ENCODE results near the gene ZNF219.

Gene ZNF219

DNA sequence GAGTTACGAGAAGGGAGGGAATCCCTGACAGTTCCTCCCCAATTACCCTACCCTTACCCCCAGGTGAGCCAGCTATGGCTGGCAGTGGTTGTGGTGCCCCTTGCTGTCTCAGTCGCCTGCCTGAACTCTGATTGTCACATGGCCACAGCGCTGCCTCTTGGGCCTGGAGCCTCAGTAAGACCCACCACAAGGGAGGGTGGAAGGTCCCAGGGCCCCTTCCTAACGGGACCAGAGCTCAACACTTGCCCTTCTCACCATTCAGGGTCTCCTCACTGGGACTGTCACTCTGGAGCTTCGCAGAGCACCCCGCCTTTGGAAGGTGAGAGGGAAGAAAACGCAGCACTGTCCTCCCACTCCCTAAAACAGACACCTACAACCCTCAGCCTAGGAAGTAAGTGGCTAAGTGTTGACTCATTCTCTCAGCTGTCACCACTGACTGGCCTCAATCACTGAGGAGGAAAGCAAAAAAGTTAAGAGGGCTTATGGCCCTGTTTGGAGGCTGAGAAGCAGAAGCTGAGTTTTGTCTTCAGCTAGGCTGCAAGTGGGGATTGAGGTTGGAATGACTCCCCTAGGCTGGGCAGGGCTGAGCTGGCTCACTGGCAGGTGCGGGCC lies 3.5 kb upstream of the ZNF219 start:
- no peak for DNase-seq

DNA sequence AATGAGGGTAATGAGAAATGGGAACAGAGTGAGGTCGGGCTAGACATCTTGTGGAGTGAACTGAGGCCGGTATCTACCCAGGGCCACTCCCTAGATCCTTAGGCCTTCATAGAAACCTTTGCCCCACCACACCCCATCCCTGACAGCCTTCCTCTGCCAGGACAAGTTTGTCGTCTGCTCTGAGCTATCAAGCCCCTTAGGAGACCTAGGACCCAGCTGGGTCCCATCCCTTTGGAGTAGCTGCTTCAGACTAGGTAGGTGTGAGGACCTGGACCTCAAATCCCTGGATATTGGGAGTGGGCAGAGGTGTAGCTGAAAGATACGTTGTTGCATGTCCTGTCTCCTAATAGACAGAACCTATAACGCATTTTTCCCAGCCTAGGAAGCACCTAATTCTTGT lies 2.5 kb upstream of the ZNF219 start, which contains the start of gene TMEM253:
TMEM253 (plus strand) TSS at position 136 of the 400 bp plus-strand sequence. CDS start 278 bp downstream, outside the sequence.
- DNase-seq = no peak

DNA sequence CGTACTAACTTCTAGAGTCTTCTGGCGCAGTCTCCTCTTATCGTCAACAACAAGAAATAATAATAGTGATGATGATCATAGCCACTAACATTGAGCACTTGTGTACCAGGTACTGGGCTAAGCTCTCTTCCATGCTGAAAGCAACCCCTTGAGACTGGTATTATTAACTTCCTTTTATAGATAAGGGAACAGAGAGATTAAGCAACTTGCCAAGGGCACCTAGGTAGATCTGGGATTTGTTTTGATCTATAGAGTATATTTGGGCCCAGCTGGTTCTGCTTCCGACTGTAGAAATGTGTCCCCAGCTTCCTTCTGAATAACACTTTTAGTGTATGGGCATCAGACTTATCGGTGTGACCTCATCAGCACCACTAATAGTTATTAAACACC lies 1.1 kb upstream of the ZNF219 start:
- DNase-seq = no peak

DNA sequence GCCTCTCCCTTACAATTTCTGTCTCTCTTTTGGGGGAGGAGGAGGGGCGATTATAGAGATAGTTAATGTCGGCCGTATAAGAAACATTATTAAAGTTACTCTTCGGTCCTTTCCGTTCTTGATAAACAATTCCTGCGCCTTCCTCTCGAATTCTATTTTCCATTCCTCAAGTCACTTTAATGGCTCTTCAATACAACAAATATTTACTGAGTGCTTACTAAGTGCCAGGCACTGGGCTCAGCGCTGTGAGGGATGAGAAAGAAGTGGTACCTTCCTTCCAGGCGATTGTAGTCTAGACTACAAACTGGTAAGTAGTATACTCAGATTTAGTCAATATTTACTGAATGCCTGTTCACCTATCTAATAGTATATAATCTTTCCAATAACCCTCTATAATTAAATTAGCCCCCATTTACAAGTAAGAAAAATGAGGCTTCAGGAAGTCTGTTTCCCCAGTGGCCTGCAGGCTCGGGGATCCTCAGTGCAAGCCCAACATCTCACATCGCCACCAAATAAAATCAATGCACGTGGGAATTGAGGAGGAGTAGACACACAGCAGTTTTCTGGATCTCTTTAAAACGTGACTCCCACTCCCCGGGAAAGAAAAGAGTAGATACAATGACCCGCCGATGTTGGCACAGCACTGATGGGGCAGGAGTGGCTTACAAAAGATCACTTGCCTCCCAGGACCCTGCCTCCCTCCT lies 589 bp upstream of the ZNF219 start:
- no peak for DNase-seq

DNA sequence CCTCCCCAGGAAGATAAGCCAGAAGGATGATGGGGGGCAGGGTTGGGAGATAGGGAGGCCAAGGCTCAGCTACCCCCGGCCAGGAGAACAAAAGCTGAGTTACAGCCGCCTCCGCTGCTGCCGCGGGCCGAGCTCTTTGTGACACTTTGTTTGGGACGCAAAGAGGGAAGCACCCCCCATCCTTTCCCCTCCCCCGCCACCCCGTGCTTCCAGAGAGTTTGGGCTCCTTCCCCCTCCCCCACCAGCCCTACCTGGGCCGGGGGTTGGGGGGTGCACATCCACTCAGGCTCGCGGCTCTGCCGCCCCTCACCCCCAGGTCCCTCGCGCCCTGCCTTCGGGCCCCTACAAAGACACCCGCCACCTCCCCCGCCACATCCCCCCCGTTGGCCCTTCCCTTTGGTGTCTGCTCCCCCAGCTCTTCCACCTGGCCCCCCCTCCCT lies 799 bp downstream of the ZNF219 start:
- peak in 1 of 2 experiments; percentile 53 for DNase-seq

DNA sequence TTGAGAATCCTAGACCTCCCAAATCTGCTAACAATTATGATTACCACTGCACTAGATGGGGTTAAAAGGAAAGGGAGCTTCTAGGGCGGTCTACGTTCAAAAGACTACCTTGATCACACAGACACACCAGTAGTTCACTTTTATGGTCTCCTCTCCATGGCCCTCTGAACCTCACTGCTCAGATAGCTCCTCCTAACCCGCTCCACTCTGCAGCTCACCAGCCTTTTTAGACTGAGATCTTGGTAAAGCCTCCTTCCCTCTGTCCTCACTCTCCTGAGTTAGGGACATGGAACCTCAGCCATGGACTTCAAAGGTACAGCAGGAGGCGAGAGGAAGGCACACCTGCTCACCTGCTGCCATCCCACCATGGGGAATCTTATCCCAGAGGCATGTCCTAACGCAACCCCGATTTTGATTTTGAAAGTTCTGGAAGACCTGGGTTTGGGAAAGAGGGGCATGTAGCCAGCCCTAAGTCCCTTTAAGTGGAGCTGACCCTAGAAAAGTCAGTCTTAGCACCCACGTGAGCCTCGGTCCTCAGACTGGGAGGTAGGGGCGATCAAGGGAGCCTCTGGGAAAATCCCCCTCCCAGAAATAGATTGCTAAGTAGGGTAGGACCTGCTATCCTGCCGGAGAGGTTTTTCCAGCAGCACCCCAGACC lies 1.3 kb downstream of the ZNF219 start:
- peak in 1 of 2 experiments; percentile 42 for DNase-seq

DNA sequence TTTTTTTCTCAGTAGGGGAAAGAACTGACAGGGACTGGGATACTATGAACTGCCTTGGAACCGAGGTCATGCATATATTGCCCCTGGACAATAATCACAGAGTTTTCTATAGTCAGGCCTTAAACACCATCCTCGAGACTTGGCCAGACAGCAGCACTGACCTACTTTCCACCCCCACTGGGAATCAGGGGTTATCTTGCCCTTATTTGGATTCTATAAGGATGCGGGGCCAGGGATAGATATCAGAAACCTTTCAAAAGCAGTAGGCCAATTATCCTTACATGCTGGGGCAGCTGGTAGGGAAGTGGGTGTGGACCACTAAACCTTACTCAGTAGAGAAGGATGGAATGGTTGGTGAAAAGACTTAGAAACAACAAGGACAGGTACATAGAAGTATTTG lies 2.0 kb downstream of the ZNF219 start:
- peak in 1 of 2 experiments; percentile 65 for DNase-seq

DNA sequence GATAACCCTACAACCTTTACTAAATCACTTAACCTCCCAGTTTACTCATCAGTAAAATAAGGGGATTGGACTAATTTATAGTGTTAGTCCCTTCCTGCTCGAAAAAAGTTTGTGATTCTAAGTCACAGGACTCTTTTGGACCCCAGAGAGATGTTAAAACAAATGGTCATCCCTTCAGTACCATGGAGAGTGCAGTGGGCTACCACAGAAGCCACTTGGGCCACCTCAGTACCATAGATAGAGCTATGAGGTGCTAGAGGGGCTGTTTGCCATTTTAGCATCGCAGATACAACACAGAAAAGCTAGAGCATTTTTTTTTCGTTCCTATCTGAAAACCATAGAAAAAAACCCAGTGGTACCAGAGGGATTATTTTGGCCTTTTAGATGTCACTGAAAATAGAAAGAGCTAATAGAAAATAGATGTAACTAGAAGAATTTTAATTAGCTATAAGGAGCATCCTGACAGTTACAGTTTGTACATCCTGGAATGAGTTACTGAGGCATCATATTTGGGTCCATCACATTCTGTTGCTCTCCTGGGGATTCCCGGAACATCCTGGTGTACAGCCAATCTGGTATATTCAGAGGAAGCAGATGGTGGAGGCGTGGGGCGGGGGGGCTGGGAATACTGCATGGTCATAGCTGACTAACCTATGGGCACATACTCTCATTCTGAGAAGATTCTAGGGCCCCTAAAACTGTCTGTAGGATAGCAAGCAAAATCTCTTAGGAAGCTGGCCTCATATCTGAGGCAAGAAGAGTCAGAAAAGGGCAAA lies 2.8 kb downstream of the ZNF219 start:
- peak; percentile 79 to 93 for DNase-seq

DNA sequence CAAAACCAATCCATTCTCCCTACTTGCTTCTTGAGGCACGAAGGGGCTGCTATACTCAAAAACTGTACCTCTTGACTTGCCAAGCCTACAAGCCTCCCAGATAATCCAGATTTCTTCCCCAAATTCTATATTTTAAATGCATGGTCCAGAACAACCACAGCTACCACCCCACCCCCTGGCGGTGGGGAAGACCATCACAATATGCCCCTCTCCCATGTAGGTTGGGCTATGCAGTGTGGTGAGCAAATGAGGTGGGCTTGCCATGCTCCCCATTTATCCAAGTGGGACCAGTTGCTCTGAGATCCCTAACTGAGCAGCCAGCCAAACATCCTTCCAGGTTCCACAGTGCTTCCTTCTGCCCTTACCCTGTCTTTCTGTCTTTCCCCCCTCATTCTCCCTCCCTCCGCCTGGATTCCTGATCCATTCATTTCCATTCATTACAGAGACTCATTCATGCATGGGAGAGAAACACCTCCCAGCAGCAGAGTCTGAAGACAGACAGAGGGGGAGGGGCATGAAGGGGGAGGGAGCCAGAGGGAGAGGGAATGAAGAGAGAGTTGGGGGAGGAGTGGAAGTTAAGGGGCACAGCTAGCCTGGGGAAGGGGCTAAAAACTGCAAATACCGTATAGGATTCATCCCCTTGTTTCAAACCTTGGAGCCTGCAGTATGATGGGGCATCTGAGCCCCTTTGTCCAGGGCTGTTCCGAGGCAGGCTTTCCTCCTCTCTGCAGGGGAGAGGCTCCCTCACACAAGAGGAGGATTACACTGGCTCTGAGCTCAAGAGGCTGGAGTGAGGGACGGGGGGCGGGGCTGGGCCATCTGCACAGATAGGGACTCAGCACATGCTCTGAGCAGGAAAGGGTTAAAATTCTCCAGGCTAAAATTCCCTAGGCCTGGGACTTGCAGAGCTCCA lies 4.4 kb downstream of the ZNF219 start:
- peak; percentile 99 to 100 for DNase-seq

DNA sequence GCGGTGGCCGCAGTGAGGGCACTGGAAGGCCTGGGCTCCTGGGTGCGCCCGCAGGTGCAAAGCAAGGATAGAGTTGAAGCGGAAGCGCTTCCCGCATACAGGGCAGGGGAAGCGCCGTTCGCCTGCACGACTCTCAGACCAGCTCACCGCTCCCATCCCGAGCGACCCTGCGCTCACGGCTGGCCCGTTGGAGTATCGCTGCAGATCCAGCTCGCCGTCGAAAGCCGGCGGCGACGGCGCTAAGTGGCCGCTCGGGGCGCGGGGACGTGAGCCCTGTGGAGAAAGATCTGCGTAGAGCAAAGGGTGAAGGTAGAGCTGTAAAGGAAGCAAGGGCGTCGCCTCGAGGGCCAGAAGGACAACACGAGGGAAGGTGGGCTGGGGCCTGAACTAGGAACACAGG lies 5.4 kb downstream of the ZNF219 start:
- no peak for DNase-seq

DNA sequence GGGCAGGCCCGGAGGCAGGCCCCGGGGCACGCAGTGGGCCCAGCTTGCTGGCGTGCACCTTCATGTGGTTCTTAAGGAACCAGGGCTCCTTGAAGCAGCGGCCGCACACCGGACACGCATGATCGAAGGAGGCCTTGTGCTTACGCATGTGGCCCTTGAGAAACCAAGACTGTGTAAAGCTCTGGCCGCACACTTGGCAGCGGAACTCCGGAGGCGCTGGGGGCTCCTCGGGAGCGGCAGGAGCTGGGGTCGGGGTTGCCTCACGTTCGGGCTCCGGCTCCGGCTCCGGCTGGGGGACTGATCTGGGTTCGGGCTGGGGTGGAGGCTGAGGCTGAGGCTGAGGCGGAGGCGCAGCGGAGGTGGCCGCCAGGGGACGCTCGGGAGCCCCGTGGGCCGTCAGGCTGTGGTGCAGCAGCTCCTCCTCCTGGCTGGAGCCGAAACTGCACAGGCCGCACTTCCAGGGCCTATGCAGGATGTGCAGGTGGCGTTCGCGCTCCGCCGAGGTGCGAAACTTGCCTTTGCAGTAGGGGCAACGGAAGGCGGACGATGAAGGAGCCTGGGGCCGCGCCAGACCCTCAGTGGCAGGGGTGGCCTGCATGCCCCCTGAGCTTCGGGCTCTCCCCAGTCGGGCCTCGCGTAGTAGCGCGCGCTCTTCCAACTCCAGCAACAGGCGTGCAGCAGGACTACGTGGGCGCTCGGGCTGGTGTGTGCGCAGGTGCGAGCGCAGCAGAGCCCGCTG lies 6.0 kb downstream of the ZNF219 start:
- DNase-seq = peak; percentile 14 to 67

DNA sequence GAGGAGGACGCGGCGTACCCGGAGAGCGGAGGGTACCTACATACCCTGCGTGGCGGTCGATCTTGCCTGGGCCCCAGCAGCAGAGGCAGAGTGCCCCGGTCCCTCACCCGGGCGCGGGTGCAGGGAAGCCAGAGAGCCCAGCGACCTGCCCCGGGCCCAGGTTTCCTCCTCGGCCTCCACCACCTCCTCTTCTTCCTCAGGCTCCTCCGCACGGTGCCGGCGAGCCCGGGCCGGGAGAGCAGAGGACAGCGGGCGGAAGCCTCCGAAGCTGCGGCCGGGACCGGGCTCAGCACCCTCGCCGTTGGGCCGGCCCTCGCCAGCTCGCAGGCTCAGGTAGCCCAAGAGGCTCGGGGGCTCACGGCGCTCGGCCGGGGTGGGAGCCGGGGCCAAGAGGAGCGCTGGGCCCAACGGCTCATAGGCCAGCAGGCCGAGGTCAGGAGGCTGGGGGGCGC lies 6.6 kb downstream of the ZNF219 start:
- no peak for DNase-seq

DNA sequence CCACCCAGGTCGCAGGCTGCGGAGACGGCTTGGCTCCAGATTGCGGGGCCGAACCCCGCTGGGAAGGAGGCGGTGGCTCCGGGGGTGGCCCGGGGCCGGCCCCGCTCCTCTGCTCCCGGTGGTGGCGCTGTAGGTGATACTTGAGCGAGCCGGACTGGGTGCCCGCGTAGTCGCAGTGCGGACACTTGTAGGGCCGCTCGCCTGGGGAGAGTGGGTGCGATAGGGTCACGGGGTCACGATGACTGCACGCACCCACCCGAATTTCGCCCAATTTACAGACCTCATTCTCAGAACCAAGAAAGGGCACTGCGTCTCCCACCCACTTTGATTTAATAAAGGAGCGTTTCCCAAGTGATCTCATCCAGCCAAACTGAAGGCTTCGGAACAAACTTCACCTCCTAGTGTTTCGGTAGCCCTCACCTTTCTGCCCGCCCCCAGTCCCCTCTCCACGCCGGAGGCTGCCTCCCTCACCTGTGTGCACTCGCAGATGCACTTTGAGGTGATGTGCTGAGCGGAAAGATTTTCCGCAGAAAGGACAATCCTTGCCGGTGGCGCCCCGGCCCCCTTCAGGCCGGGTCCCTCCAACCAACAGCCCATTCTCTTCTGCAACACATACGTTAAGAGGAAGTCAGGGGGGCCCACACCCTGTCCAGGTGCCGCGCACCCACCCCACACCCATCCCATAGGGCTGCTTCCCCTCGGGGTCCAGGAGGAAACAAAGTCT lies 7.4 kb downstream of the ZNF219 start:
- no peak for DNase-seq

DNA sequence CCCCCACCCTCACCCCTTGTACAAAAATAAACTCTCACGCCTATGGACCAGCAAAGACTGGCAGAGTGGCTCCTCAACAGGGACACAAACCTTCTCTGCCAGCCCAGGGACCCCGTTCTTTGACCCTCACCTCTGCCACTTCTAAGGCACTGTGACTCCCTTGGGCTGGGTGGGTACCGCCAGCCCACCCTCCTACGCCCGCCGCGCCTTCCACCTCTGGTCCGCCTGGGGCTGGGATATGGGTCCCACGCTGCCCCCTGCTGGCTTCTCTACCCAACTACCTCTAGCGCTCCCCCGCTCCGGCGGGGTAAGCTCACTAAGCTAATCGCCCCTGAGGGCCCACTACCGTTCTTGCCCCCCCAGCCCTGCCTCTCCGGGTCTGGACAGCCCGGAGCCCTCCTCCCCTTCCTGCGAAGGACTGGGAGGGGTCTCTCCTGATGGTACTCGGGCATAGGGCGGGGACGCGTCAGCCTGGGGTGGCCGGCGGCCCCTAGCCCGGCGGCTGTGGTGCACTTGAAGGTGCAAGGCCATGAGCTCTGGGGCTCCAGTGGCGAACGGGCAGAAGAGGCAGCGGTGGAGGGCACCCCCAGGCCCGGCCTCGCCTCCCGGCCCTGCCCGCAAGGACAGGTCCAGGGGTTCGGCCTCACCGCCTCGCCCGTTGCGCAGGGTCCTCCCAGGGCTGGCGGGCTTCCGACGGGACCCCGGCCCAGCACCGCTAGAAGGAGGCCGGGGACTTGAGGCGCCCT lies 8.1 kb downstream of the ZNF219 start:
- DNase-seq = no peak

DNA sequence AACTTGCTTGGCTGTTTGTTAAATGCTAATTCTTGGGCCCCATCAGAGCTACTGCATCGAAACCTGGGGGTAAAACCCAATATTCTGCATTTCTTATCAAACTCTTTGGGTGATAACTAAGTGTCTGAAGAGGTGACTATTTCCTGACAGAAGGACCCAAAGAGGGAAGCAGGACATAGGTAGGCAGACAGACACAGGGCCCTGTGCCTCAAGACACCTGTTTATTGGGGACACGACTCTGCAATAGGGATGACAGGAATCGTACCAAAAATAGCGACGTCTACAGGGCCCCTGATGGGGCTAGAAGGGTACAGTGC lies 8.6 kb downstream of the ZNF219 start:
- no peak for DNase-seq

DNA sequence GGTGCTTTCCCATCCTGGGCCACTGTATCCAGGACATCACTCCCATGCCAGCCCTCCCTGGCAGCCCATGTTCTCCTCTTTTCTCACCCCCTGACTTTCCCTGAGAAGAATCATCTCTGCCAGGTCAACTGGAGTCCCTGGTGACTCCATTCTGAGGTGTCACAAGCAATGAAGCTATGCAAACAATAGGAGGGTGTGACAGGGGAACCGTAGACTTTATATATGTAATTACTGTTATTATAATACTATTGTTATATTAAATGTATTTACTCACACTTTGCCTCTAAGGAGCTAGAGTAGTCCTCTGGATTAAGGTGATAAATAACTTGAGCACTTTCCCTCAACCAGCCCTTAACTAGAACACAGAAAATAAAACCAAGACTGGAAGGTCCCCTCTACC lies 9.2 kb downstream of the ZNF219 start:
- DNase-seq = no peak

DNA sequence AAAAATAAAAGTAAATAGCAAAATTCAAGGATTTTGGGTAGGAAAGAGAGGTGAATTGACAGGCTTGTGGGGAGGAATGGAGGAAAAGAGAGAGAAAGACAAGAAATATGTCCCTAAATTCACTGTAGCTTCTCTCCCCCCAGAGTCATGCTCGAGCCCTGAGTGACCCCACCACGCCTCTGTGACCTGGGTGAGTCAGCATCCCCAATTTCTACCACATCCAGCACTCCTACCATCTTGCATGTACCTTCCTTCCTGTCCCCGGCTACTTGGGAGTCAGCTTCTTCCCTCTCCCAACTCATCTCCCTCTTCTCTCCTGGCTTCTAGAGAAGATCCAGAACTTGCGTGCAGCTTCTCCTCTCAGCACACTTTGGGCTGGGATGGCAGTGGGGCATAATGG lies 9.8 kb downstream of the ZNF219 start:
- DNase-seq = no peak

DNA sequence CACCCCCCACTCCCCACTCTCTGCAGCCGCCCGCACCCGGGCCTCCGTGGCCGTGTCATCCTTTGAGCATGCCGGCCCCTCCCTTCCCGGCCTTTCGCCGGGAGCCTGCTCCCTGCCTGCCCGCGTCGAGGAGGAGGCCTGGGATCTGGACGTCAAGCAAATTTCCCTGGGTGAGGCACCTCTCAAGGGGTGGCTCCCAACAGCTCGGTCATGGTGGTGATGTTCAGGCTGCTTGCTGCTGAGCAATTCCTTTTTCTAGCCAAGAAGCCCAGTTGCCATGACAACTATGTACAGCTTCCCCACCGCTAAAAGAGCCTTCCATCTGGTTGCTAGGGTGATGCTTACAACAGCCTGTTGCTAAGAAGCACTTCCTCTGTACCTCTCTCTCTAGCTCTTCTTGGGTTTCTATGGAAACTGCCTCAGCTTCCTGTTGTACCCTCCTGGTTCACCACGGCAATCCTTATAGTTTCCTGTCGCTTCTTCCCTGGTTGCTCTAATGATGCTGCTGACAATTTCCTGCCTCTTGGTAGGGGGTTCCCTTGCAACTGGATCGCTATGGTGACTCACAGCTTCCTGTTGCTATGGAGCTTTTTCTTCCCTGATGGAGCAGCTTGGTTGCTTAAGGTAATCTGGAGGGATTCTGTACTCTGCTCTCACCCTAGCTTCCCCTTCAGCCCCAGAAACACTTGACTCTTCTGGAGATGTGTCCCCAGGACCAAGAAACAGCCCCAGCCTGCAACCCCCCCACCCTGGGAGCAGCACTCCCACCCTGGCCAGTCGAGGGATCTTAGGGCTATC lies 11.0 kb downstream of the ZNF219 start:
- DNase-seq = peak; percentile 68 to 85

DNA sequence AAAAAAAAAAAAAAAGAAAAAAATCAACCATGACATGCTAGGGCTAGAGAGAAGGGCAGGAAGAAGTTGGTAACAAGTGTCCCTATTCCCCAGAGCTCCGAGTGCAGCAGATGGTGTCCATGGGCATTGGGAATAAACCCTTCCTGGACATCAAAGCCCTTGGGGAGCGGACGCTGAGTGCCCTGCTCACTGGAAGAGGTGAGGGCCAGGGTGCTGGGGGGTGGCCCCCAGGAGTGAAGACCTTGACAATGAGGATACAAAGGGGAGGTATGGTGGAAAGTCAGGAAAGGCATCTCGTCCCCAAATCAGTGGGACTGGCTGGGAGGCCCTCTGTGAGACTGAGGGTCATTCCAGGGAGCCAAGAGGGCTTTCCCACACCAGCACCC lies 11.6 kb downstream of the ZNF219 start:
- DNase-seq = no peak

All from NCI-H524 (cell line).